ENCODE measurements around the gene SPINT1. TPM values are rescaled to one million over a fixed set of nuclear protein-coding genes. Genes with fewer than 3 reads are reported as not detected.

The SPINT1 gene
- total and polyA plus RNA-seq, 8 donors, result 39.3 to 123 (median 51.1) TPM

GRCh38 chr15:40847223-40847961 is 3.5 kb downstream of the SPINT1 start:
- Histone ChIP-seq H3K27ac (peak overlapping the region; percentile 60 to 94 (median 83)), H3K27me3 (no peaks in the 10 kb centered on the region), H3K4me3 (peak overlapping the region in 2 of 4 donors; percentile 73 to 89), H3K4me1 (peaks cover 0 to 25% (median 16%) of the 10 kb centered on the region in 3 donors), H3K9me3 (no peaks in the 10 kb centered on the region), H3K36me3 (peaks cover 0 to 6% (median 0%) of the 10 kb centered on the region in 3 donors)
- peak; percentile 49 to 68 (median 58) for ATAC-seq
- no peak for TF ChIP-seq CTCF (IDR thresholded peaks at IDR 0.05)
- intact Hi-C loops (cut with DNase I), result no loop called here
- no peak for FAIRE-seq
- DNase-seq, result peak in 4 of 6 donors; percentile 63 to 82 (median 70)
- 49 to 61% methylated on average over 6 to 7 of the region's 7 CpGs for WGBS, 2 donors

GRCh38 chr15:40850576-40851112 is 6.8 kb downstream of the SPINT1 start:
- H3K27me3 ChIP-seq, result no peaks in the 10 kb centered on the region
- FAIRE-seq, result no peak
- H3K27ac ChIP-seq, result no peak overlapping the region
- 85 to 87% methylated on average over 8 of the region's 8 CpGs for WGBS, 2 donors
- H3K9me3 ChIP-seq, result no peaks in the 10 kb centered on the region
- TF ChIP-seq CTCF (IDR thresholded peaks at IDR 0.05), result no peak
- DNase-seq, result no peak
- intact Hi-C loops (cut with DNase I), result no loop called here
- peaks cover 0 to 22% (median 10%) of the 10 kb centered on the region in 3 donors for H3K4me1 ChIP-seq
- peaks cover 0 to 33% (median 15%) of the 10 kb centered on the region in 3 donors for H3K36me3 ChIP-seq
- H3K4me3 ChIP-seq, result no peak overlapping the region
- ATAC-seq, result no peak

GRCh38 chr15:40852529-40852928 is 8.7 kb downstream of the SPINT1 start:
- no peak for TF ChIP-seq CTCF (IDR thresholded peaks at IDR 0.05)
- FAIRE-seq (no peak), ATAC-seq (no peak), DNase-seq (no peak)
- no peaks in the 10 kb centered on the region for H3K9me3 ChIP-seq
- intact Hi-C loops (cut with DNase I), result no loop called here
- no peak overlapping the region for H3K4me3 ChIP-seq
- H3K27ac ChIP-seq, result no peak overlapping the region
- peaks cover 0 to 15% (median 0%) of the 10 kb centered on the region in 3 donors for H3K4me1 ChIP-seq
- 83 to 85% methylated on average over 5 of the region's 5 CpGs for WGBS, 2 donors
- peaks cover 0 to 48% (median 19%) of the 10 kb centered on the region in 3 donors for H3K36me3 ChIP-seq
- H3K27me3 ChIP-seq, result no peaks in the 10 kb centered on the region

GRCh38 chr15:40853241-40853890 is 9.5 kb downstream of the SPINT1 start:
- Histone ChIP-seq H3K9me3 (no peaks in the 10 kb centered on the region), H3K27ac (no peak overlapping the region), H3K36me3 (peaks cover 0 to 48% (median 19%) of the 10 kb centered on the region in 3 donors), H3K27me3 (no peaks in the 10 kb centered on the region), H3K4me1 (peaks cover 0 to 10% (median under 1%) of the 10 kb centered on the region in 3 donors), H3K4me3 (no peak overlapping the region)
- ATAC-seq (no peak), FAIRE-seq (no peak), DNase-seq (peak in 1 of 6 donors; percentile 54)
- 89 to 90% methylated on average over 16 of the region's 16 CpGs for WGBS, 2 donors
- intact Hi-C loops (cut with DNase I), result no loop called here
- no peak for TF ChIP-seq CTCF (IDR thresholded peaks at IDR 0.05)

Measured in pancreas (tissue), 10 donors.